Panc1 (cell line): ENCODE measurements around the gene AP5S1. TPM values are rescaled to one million over a fixed set of nuclear protein-coding genes. Genes with fewer than 3 reads are reported as not detected.

Experiments used
- ATAC-seq: fragments of 200-7000 bp; cut with Tn5 transposase; 2 replicates; pipeline ENCODE4 v1.9.1; 2020; ENCODE audit warnings: mild to moderate bottlenecking, moderate library complexity
- BruUV-seq: library from RNA; stranded (reverse); fragments of 400-500 nt; replicated peaks from 2 replicates; lab custom pipeline; 2021; lab: Mats Ljungman, UMichigan
- CTCF ChIA-PET: fragments of 300-600 bp; sonication (Branson Sonifier 250); formaldehyde crosslinking; loops from one replicate; lab custom pipeline; 2022; ENCODE audit warnings: antibody characterized with exemption; lab: Charles Lee
- POLR2A ChIA-PET: fragments of 300-600 bp; sonication (Branson Sonifier 250); formaldehyde crosslinking; loops from one replicate; lab custom pipeline; 2022; ENCODE audit warnings: antibody characterized with exemption; lab: Charles Lee
- DNase-seq: peaks from one replicate; pipeline ENCODE4 v3.0.0-alpha.2; 2010; ENCODE audit warnings: low read depth, low spot score
- H3K27ac ChIP-seq: 2 replicates; pipeline ENCODE4 v1.5.1; 2011; ENCODE audit warnings: mild to moderate bottlenecking, low read length, inconsistent platforms
- H3K27me3 ChIP-seq: fragments of 200-500 bp; sonication (Bioruptor generic); 2 replicates; pipeline ENCODE4 v1.6.0; 2014; ENCODE audit warnings: low read length, inconsistent platforms; ENCODE audit not compliant: control insufficient read depth, insufficient read depth
- H3K36me3 ChIP-seq: fragments of 200-500 bp; sonication (Bioruptor generic); 2 replicates; pipeline ENCODE4 v1.5.1; 2014; ENCODE audit warnings: inconsistent platforms, mild to moderate bottlenecking, low read length, moderate library complexity; ENCODE audit not compliant: control insufficient read depth, insufficient read depth
- H3K4me1 ChIP-seq: 2 replicates; pipeline ENCODE4 v1.5.1; 2011; ENCODE audit warnings: inconsistent platforms, mild to moderate bottlenecking, low read length, moderate library complexity; ENCODE audit not compliant: control insufficient read depth, insufficient read depth
- H3K4me3 ChIP-seq, 2 experiments: 2 replicates each; pipeline ENCODE4 v1.5.1; 2011 to 2012; ENCODE audit warnings: low read depth in 2 of 2, low read length in 2 of 2, mild to moderate bottlenecking in 2 of 2, inconsistent platforms in 1 of 2, moderate library complexity in 1 of 2
- H3K9me3 ChIP-seq: fragments of 200-500 bp; sonication (Bioruptor generic); 2 replicates; pipeline ENCODE4 v1.5.1; 2014; ENCODE audit warnings: low read depth, mild to moderate bottlenecking, inconsistent platforms, low read length, moderate library complexity; ENCODE audit not compliant: control insufficient read depth, insufficient read depth
- CTCF ChIP-seq: fragments of 450-650 bp; IDR thresholded peaks from 2 replicates; pipeline ENCODE4 v1.5.1; 2017; ENCODE audit warnings: mild to moderate bottlenecking
- POLR2AphosphoS5 ChIP-seq: IDR thresholded peaks from 2 replicates; pipeline ENCODE4 v1.6.1; 2012; ENCODE audit warnings: mild to moderate bottlenecking, low read depth, low read length, moderate library complexity
- REST ChIP-seq, 2 experiments: IDR thresholded peaks; 2 replicates each; pipeline ENCODE4 v1.6.1; 2011 to 2012; ENCODE audit warnings: low read depth in 2 of 2, control low read depth in 1 of 2, low read length in 1 of 2, mild to moderate bottlenecking in 1 of 2, moderate library complexity in 1 of 2; ENCODE audit not compliant: insufficient read depth in 1 of 2
- SIN3A ChIP-seq: IDR thresholded peaks from 2 replicates; pipeline ENCODE4 v1.6.1; 2012; ENCODE audit warnings: low read depth, mild to moderate bottlenecking, low read length, moderate library complexity, borderline replicate concordance; ENCODE audit not compliant: insufficient read depth
- TCF7L2 ChIP-seq: IDR thresholded peaks from 2 replicates; pipeline ENCODE4 v1.6.1; 2011; ENCODE audit warnings: mild to moderate bottlenecking, low read depth, low read length, inconsistent platforms
- in situ Hi-C: cut with HindIII; loops from 2 replicates; pipeline ENCODE4 v1.10.0; 2016; ENCODE audit warnings: low sequenced_read_pairs, low pct_unique_long_range_greater_than_20kb
- intact Hi-C: fragments of 100-400 bp; cut with micrococcal nuclease; formaldehyde crosslinking; loops from one replicate; pipeline ENCODE4 v1.10.0; 2022; ENCODE audit not compliant: unreplicated experiment
- total RNA-seq: library from RNA; stranded (reverse); gene quantifications from one replicate; pipeline ENCODE4 v1.2.1, GENCODE V29; 2021; ENCODE audit not compliant: unreplicated experiment

Gene AP5S1
- total RNA-seq, 1 experiment from 2014 or later = 23.1 TPM

GRCh38 chr20:3777716-3778629 is 42.4 kb upstream of the AP5S1 start:
- no TSS peak for BruUV-seq
- CTCF ChIA-PET = interaction anchor here (0.6 to 1.0 kb wide), 4 partner anchors 9 to 341 kb away, joined by 3 to 5 read pairs (median 4); no protein-coding TSS in a partner anchor
- Histone ChIP-seq H3K4me1 (0 out of 2 replicates have a peak, but pooled peaks cover 3% of the 10 kb centered on the region), H3K4me3 (peak overlapping the region; percentile 40 to 62), H3K36me3 (no peaks in the 10 kb centered on the region), H3K9me3 (no peaks in the 10 kb centered on the region), H3K27ac (no peak overlapping the region; the same call in 1 of the 2 replicates), H3K27me3 (no peaks in the 10 kb centered on the region)
- DNase-seq = no peak
- POLR2A ChIA-PET = interaction anchor here (0.5 to 1.3 kb wide), 2 partner anchors 11 to 168 kb away, joined by 3 to 4 read pairs; partner anchors contain the start of gene ADISSP
- TF ChIP-seq REST (IDR thresholded peaks at IDR 0.05; ENCODE audit: insufficient read depth in 1 of 2, low read depth in 2 of 2, low read length in 1 of 2) = no peak
- TF ChIP-seq POLR2AphosphoS5 = no peak
- TF ChIP-seq TCF7L2 = no peak
- TF ChIP-seq SIN3A = no peak
- TF ChIP-seq CTCF = no peak
- peak; percentile 64 for ATAC-seq
- in situ Hi-C loops = no loop called here
- intact Hi-C loops = no loop called here

- CTCF ChIA-PET = no interaction called here
- no peak overlapping the region for H3K4me3 ChIP-seq
- no peaks in the 10 kb centered on the region for H3K9me3 ChIP-seq
- no peaks in the 10 kb centered on the region for H3K36me3 ChIP-seq
- intact Hi-C loops (no loop called here), in situ Hi-C loops (no loop called here)
- ATAC-seq = no peak
- DNase-seq = no peak
- POLR2A ChIA-PET = interaction anchor here (0.6 to 1.3 kb wide), 2 partner anchors 12 to 36 kb away, joined by 3 to 4 read pairs; partner anchors contain the start of gene ADISSP
- H3K27me3 ChIP-seq = no peaks in the 10 kb centered on the region
- BruUV-seq = no TSS peak
- TF ChIP-seq CTCF = no peak
- TF ChIP-seq TCF7L2 = no peak
- H3K4me1 ChIP-seq = peaks cover 10% of the 10 kb centered on the region
- H3K27ac ChIP-seq = no peak overlapping the region
Measured at GRCh38 chr20:3778976-3779375, 41.4 kb upstream of the AP5S1 start.
